Measurements from ENCODE around the gene PAX1. TPM values are rescaled to one million over a fixed set of nuclear protein-coding genes. Genes with fewer than 3 reads are reported as not detected.

PAX1 gene
- total and polyA plus RNA-seq, 2 of the 8 experiments (the other 6 are each of a cell fraction or from before 2014, with no cell fraction given), result not detected

DNA sequence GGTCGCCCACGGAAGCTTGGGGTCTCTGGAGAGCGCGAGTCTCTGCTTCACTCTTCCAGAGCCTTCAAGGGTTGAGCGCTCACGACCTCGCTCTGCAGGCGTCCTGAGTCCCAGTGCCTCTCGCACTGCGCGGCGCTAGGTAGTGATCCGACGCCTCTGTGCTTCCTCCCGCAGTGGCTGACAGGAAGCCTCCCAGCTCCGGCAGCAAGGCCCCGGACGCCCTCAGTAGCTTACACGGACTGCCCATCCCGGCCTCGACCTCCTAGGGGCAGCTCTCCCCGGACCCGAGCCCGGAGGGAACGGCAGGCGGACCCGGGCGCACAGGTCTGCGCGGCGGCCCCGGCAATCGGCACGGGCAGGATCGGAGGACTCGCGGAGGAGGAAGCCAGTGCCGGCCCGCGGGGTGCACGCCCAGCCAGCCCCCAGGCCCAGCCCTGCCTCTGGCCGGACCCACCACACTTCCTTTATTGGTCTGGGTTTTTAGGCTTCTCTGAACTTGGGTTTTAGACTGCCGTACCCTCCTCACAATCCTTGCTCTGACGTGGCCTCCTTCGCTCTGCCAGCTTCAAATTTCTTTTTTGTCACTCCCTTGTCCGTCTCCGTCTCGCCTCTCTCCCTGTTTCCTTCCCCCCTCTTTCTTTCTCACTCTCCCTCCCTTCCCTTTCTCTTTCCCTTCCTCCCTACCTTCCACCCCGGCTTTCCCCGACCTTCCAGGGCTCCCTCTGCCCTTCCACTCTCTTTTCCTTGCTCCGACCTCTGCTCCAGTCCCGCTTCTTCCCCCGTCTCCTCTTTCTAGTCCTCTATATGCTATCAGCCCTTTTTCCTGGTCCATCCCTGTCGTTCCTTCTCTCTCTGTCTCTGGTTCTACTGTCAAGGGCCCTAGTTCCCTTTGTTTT lies 9.1 kb downstream of the PAX1 start:
- H3K9ac ChIP-seq (replicated peaks in 1 of 4; ENCODE audit: extremely low read depth in 1 of 4, low read depth in 3 of 4, low read length in 3 of 4), result no peak overlapping the region
- ChIA-PET POLR2A (ENCODE audit: partially characterized antibody) (interaction anchor here (0.5 to 2.9 kb wide), 4 partner anchors 9 to 13 kb away, joined by 3 to 8 read pairs (median 3); no protein-coding TSS in a partner anchor), CTCF (ENCODE audit: partially characterized antibody) (interaction anchor here (0.8 to 5.3 kb wide), 3 partner anchors 9 to 55 kb away, joined by 3 to 58 read pairs (median 9); partner anchors contain the start of gene PAX1)
- H4K20me1 ChIP-seq (replicated peaks in 1 of 2; ENCODE audit: control insufficient read depth in 1 of 2, insufficient read depth in 2 of 2, low read length in 2 of 2), result peaks cover 7 to 25% of the 10 kb centered on the region in 2 experiments
- H3K4me3 ChIP-seq (ENCODE audit: extremely low read depth in 1 of 4, insufficient read depth in 2 of 4, low read depth in 3 of 4, low read length in 4 of 4), result peak overlapping the region; percentile 25 to 58 (median 34); a peak in 7 of 8 replicates
- peak overlapping the region; percentile 68; the same call in 1 of the 2 replicates for H2BK12ac ChIP-seq (ENCODE audit: low read depth, low read length)
- H3K79me1 ChIP-seq (ENCODE audit: low read depth, low read length), result no peaks in the 10 kb centered on the region
- peak overlapping the region; percentile 76 to 95 for H3K4me2 ChIP-seq (ENCODE audit: insufficient read depth in 1 of 2, low read depth in 2 of 2, low read length in 2 of 2)
- H3K23me2 ChIP-seq (ENCODE audit: low read depth, low read length), result peaks cover 9% of the 10 kb centered on the region; the same call in 1 of the 2 replicates
- H2AK5ac ChIP-seq (ENCODE audit: low read depth, low read length), result no peak overlapping the region
- no peak overlapping the region for H3K27ac ChIP-seq (ENCODE audit: low read depth, low read length)
- peaks cover 3 to 13% (median 5%) of the 10 kb centered on the region in 4 experiments; a peak in 6 of 7 replicates for H3K4me1 ChIP-seq (replicated peaks in 1 of 4; ENCODE audit: control insufficient read depth in 3 of 4, insufficient read depth in 4 of 4, low read length in 3 of 4)
- H3K14ac ChIP-seq (ENCODE audit: insufficient read length), result no peak overlapping the region
- peak overlapping the region; percentile 19; the same call in 1 of the 2 replicates for H3K18ac ChIP-seq (ENCODE audit: extremely low read depth, low read length)
- no peak overlapping the region for H3K23ac ChIP-seq (ENCODE audit: insufficient read length)
- no peaks in the 10 kb centered on the region for H3K9me3 ChIP-seq (ENCODE audit: insufficient read depth in 2 of 2, low read depth in 1 of 2, low read length in 1 of 2)
- 3% methylated on average over 49 of the region's 54 CpGs; no CpG with 5 or more reads in 1 of the 2 experiments for WGBS, 2 experiments (ENCODE audit: extremely low coverage in 1 of 2, insufficient coverage in 1 of 2, insufficient read length in 1 of 2, insufficient replicate concordance in 2 of 2, low coverage in 1 of 2, low lambda C conversion rate in 2 of 2, missing lambda C conversion rate in 1 of 2)
- peaks cover 66 to 96% (median 86%) of the 10 kb centered on the region in 4 experiments for H3K27me3 ChIP-seq (replicated peaks in 1 of 4; ENCODE audit: control insufficient read depth in 3 of 4, extremely low read depth in 1 of 4, insufficient read depth in 3 of 4, low read length in 3 of 4)
- H3K4ac ChIP-seq (replicated peaks; ENCODE audit: insufficient read length, low read depth, low read length), result no peak overlapping the region
- H3K36me3 ChIP-seq (ENCODE audit: control insufficient read depth in 2 of 4, insufficient read depth in 4 of 4, low read length in 3 of 4), result no peaks in the 10 kb centered on the region
- peak overlapping the region; percentile 83; the same call in 1 of the 2 replicates for H2AFZ ChIP-seq (ENCODE audit: low read length)
- H2BK120ac ChIP-seq (replicated peaks; ENCODE audit: low read depth, low read length), result no peak overlapping the region
- peak overlapping the region; percentile 43 for H4K8ac ChIP-seq (ENCODE audit: extremely low read depth, insufficient read depth, low read length)
- peak in 1 of 2 experiments; percentile 85 for DNase-seq (ENCODE audit: low read depth in 1 of 2, low spot score in 2 of 2)
- no peak overlapping the region for H2BK15ac ChIP-seq (ENCODE audit: low read length)
- peak overlapping the region; percentile 34; the same call in 1 of the 2 replicates for H2BK20ac ChIP-seq (ENCODE audit: low read length)
- no peak overlapping the region for H4K5ac ChIP-seq (ENCODE audit: insufficient read length, low read depth, low read length)
- no peak overlapping the region for H3K56ac ChIP-seq (replicated peaks; ENCODE audit: insufficient read length, low read depth, low read length)
- peak; percentile 66 for FAIRE-seq
- H4K91ac ChIP-seq (replicated peaks; ENCODE audit: insufficient read length, low read length), result no peak overlapping the region
- H3K79me2 ChIP-seq (ENCODE audit: control insufficient read depth in 1 of 2, insufficient read depth in 2 of 2, low read length in 2 of 2), result no peaks in the 10 kb centered on the region
- no peak overlapping the region for H2BK5ac ChIP-seq (ENCODE audit: low read depth, low read length)
- TF ChIP-seq YY1 (IDR thresholded peaks at IDR 0.05; ENCODE audit: low read depth, low read length), result peak; percentile 83
- TF ChIP-seq KDM4A (IDR thresholded peaks at IDR 0.05; ENCODE audit: low read depth, low read length, severe bottlenecking), result peak; percentile 61
- TF ChIP-seq SUZ12 (IDR thresholded peaks at IDR 0.05; ENCODE audit: low read length), result peak; percentile 83; the same call in 1 of the 2 replicates
- peak; percentile 36; the same call in 1 of the 2 replicates for TF ChIP-seq MAX (IDR thresholded peaks at IDR 0.05)
- no peak for TF ChIP-seq POLR2AphosphoS5 (IDR thresholded peaks at IDR 0.05; ENCODE audit: low read depth, low read length)
- TF ChIP-seq SIX5 (IDR thresholded peaks at IDR 0.05; ENCODE audit: low read depth, low read length), result no peak
- TF ChIP-seq JUND (IDR thresholded peaks at IDR 0.05; ENCODE audit: low read length), result no peak
- peak; percentile 39; the same call in 1 of the 2 replicates for TF ChIP-seq ATF2 (IDR thresholded peaks at IDR 0.05; ENCODE audit: low read length)
